HUES64 (cell line): ENCODE data around the gene CFAP299.

Experiments
- H3K27ac ChIP-seq: 2 replicates; pipeline ENCODE4 v1.7.0; 2013; ENCODE audit warnings: low read depth, low read length, inconsistent platforms
- H3K27me3 ChIP-seq: 2 replicates; pipeline ENCODE4 v1.6.1; 2013; ENCODE audit warnings: mild to moderate bottlenecking, low read length; ENCODE audit not compliant: insufficient read depth
- H3K36me3 ChIP-seq: 2 replicates; pipeline ENCODE4 v1.6.1; 2013; ENCODE audit warnings: mild to moderate bottlenecking, low read length; ENCODE audit not compliant: insufficient read depth
- H3K4me1 ChIP-seq: 2 replicates; pipeline ENCODE4 v1.6.1; 2013; ENCODE audit warnings: mild to moderate bottlenecking, low read length, moderate library complexity; ENCODE audit not compliant: insufficient read depth
- H3K4me3 ChIP-seq: 2 replicates; pipeline ENCODE4 v1.5.1; 2013; ENCODE audit warnings: mild to moderate bottlenecking, low read length, moderate library complexity
- H3K9ac ChIP-seq: 2 replicates; pipeline ENCODE4 v1.6.1; 2013; ENCODE audit warnings: mild to moderate bottlenecking, low read depth, low read length
- H3K9me3 ChIP-seq: 2 replicates; pipeline ENCODE4 v1.6.1; 2013; ENCODE audit warnings: low read depth, low read length; ENCODE audit not compliant: insufficient read depth
- WGBS: fragments of 150-250, 120-280 bp; methylation state at CpG from one replicate; pipeline ENCODE4 v1.1.7; 2013; ENCODE audit warnings: missing lambda C conversion rate; 5-methylcytosine and 5-hydroxymethylcytosine counted together

CFAP299 gene

DNA sequence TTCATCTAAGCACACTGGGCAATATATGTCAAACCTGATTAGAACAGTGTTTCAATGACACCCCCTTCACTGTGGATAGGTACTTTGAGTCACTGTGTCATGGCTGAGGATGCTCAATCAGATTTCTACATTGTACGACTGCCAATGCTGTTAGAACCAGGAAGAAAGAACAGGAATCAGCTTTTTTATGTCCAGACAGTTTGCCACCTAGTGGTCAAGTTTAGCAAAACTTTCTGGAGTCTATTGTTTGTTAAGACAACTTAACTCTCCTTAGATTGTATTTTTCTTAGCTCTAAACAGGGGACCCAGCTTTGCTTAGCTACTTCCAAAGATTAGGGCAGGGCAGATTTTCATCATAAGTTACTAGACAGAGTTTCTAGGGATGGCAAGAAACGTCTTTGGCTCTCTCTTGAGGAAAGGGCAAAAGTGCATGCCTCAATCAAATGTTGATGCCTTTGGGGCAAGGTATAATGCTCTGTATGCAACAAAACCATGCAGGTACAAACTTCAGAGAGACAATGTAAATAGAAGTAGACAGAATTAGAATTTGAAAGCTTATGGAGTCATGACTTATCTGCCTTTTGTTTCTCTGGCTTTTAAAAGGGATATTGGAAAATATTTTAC lies 654.5 kb downstream of the CFAP299 start:
- H3K9me3 ChIP-seq: no peaks in the 10 kb centered on the region
- no peak overlapping the region for H3K9ac ChIP-seq
- H3K4me1 ChIP-seq: no peaks in the 10 kb centered on the region
- no peak overlapping the region for H3K4me3 ChIP-seq
- no peaks in the 10 kb centered on the region for H3K36me3 ChIP-seq
- WGBS: 29% methylated on average over 2 of the region's 2 CpGs
- H3K27me3 ChIP-seq: no peaks in the 10 kb centered on the region
- no peak overlapping the region for H3K27ac ChIP-seq

DNA sequence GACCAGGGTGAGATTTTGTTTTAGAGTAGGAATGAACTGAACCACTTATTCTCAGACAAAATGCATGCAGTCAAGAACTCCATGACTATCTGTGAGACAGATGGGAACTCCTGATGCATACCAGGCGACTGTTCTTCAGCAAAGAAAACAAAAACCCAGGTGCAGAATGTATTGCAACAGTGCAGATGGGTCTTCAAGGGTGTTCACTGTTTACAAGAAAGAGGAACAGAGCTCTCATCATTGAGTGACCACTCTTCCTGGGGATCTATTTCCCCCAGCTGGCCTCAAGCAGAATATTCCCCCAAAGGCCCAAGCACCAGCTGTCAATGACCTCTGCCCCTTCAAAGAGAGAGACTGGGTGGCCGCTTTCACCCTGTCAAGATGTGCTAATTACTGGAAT lies 655.3 kb downstream of the CFAP299 start:
- Histone ChIP-seq H3K36me3 (no peaks in the 10 kb centered on the region), H3K9me3 (no peaks in the 10 kb centered on the region), H3K27ac (no peak overlapping the region), H3K4me3 (no peak overlapping the region), H3K27me3 (no peaks in the 10 kb centered on the region), H3K9ac (no peak overlapping the region), H3K4me1 (no peaks in the 10 kb centered on the region)
- WGBS: 77% methylated on average over 2 of the region's 2 CpGs

DNA sequence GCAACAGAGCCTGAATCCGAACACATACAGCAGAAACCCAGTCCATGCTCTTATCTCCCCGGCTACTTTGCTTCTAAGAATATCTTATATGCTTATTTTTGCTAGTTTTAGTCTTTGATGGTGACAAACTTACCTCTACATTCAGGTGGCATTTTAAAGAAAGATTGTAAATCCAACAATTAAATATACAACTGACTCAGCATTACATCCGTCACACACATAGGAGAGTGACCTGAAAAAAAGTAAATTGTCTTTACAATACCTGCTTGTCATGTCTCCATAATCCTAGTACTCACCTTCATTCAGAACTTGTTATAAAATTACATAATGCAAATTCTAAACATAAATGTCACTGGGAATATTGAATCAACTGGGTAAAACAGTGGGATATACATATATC lies 664.4 kb downstream of the CFAP299 start:
- no peaks in the 10 kb centered on the region for H3K27me3 ChIP-seq
- H3K27ac ChIP-seq: no peak overlapping the region
- no peak overlapping the region for H3K4me3 ChIP-seq
- no peak overlapping the region for H3K9ac ChIP-seq
- no peaks in the 10 kb centered on the region for H3K4me1 ChIP-seq
- no peaks in the 10 kb centered on the region for H3K36me3 ChIP-seq
- WGBS: 85% methylated on average over 2 of the region's 3 CpGs
- H3K9me3 ChIP-seq: no peaks in the 10 kb centered on the region

DNA sequence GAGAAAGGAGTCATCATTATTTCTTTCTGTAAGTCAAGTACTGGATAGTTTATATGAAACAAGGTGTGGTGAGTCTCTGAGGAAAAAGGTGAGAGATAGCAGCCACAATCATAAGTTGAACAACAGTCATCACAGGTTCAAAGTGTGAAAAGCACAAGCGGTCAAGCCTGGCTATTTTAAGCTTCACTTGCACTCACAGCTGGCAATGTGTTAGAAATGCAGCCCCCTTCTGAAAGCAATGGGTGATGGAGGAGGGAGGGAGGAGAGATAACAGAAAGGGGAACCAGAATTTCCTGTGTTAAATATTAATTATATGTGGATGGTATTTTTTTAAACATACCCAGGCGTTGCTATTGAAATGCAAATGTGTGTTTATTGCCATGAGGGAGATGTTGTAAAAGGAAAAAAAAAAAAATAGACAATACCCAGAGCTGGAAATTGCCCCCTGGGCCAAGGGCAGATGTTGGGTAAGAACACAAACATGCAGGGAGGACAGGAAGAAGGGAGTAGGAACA lies 668.1 kb downstream of the CFAP299 start:
- H3K4me1 ChIP-seq: no peaks in the 10 kb centered on the region
- no peaks in the 10 kb centered on the region for H3K36me3 ChIP-seq
- no peak overlapping the region for H3K27ac ChIP-seq
- H3K4me3 ChIP-seq: no peak overlapping the region
- H3K9me3 ChIP-seq: no peaks in the 10 kb centered on the region
- H3K27me3 ChIP-seq: no peaks in the 10 kb centered on the region
- H3K9ac ChIP-seq: no peak overlapping the region
- WGBS: 65% methylated on average over 1 of the region's 2 CpGs

DNA sequence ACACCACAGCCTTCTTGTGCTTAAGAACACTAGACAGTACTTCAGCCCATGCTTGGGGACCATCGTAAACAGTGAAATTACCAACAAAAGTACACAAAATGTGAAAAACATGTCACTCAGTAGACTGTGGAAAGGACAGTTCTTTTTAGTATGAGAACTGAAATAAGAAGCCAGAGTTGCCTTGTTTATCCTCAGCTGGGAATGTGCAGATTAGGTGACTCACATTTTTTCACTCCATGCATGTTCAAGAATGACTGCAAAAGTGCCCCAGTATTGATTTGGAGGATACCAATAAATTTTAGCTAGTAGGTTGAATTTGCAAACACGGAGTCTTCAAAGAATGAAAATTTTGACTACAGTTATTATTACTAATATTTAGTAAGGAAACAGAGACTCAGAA lies 671.9 kb downstream of the CFAP299 start:
- Histone ChIP-seq H3K9me3 (no peaks in the 10 kb centered on the region), H3K36me3 (no peaks in the 10 kb centered on the region), H3K27me3 (no peaks in the 10 kb centered on the region), H3K27ac (no peak overlapping the region), H3K4me1 (no peaks in the 10 kb centered on the region), H3K4me3 (no peak overlapping the region), H3K9ac (no peak overlapping the region)
- 100% methylated on average over 1 of the region's 2 CpGs for WGBS
